Measurements from ENCODE around the gene GINS1.

DNA sequence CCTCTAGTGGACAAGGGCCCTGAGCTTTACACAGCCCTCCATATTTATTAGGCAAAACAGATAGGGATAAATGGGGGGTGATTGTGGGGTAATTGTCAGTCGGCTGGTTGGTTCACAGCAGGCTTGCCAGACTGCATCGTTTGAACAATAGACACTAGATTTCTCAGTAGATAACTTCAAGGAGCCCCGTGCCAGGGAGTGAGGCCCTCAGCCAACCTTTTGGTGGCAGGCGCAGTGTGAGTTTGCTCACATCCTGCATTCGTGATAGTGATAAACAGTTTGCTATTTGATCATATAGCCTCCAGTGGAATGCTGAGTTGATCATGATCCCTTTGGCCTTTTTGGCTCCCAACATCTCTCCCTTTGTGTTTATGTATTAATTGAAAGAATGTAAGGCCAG lies 13.2 kb upstream of the GINS1 start:
- TF ChIP-seq EZH2phosphoT487 (IDR thresholded peaks at IDR 0.05; ENCODE audit: low read length) = no peak
- TF ChIP-seq, protein P1, sequence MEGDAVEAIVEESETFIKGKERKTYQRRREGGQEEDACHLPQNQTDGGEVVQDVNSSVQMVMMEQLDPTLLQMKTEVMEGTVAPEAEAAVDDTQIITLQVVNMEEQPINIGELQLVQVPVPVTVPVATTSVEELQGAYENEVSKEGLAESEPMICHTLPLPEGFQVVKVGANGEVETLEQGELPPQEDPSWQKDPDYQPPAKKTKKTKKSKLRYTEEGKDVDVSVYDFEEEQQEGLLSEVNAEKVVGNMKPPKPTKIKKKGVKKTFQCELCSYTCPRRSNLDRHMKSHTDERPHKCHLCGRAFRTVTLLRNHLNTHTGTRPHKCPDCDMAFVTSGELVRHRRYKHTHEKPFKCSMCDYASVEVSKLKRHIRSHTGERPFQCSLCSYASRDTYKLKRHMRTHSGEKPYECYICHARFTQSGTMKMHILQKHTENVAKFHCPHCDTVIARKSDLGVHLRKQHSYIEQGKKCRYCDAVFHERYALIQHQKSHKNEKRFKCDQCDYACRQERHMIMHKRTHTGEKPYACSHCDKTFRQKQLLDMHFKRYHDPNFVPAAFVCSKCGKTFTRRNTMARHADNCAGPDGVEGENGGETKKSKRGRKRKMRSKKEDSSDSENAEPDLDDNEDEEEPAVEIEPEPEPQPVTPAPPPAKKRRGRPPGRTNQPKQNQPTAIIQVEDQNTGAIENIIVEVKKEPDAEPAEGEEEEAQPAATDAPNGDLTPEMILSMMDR (IDR thresholded peaks at IDR 0.05; ENCODE audit: low read length) = no peak
- TF ChIP-seq EZH2 (optimal IDR thresholded peaks at IDR 0.05; ENCODE audit: low read depth, low read length) = no peak
